ENCODE results near the gene YARS1.

DNA sequence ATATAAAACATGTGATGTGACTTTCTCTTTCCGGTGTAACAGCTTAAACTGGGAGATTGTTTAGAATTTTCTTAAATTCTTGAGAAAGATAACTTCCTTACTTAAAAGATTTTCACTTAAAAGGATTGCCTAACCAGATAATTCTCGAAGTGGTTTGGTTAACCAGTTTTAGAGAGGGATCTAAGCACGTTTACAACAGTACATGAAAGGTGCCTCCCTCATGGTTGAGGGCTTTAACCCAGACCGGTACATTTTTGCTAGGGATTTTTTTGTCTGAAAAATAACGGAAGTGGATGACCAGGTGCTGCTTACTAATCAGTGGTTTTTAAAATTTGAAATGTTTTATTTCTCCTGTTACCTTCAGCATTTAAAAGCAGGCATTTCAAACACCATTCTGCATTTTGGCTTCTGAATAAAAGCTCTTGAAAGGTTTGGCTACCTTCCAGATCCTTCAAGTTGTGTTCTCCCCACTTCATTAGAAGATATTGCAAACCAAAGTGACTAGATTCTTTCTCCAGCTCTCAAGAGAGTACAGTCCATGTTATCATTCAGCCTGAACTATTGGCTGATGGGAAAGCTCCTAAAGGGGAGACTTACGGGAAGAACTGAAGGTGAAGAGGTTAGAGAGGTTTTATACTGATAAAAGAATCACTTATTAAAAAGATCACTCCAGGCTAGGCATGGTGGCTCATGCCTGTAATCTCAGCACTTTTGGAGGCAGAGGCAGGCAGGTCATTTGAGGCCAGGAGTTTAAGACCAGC, 13.1 kb upstream of the YARS1 start:
- no peak for TF ChIP-seq NFRKB (IDR thresholded peaks at IDR 0.05)
- TF ChIP-seq ZNF570 (CRISPR knock-in tag; IDR thresholded peaks at IDR 0.05; ENCODE audit: borderline replicate concordance): no peak
- TF ChIP-seq, protein P1, sequence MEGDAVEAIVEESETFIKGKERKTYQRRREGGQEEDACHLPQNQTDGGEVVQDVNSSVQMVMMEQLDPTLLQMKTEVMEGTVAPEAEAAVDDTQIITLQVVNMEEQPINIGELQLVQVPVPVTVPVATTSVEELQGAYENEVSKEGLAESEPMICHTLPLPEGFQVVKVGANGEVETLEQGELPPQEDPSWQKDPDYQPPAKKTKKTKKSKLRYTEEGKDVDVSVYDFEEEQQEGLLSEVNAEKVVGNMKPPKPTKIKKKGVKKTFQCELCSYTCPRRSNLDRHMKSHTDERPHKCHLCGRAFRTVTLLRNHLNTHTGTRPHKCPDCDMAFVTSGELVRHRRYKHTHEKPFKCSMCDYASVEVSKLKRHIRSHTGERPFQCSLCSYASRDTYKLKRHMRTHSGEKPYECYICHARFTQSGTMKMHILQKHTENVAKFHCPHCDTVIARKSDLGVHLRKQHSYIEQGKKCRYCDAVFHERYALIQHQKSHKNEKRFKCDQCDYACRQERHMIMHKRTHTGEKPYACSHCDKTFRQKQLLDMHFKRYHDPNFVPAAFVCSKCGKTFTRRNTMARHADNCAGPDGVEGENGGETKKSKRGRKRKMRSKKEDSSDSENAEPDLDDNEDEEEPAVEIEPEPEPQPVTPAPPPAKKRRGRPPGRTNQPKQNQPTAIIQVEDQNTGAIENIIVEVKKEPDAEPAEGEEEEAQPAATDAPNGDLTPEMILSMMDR (CRISPR knock-in tag; IDR thresholded peaks at IDR 0.05): no peak

All from HepG2 (cell line).